GM12891 (cell line): ENCODE data around the gene ALS2CL.

Experiments
- POLR2A ChIP-seq: IDR thresholded peaks from 2 replicates; pipeline ENCODE4 v1.6.1; 2011; ENCODE audit warnings: low read depth, low read length, control low read depth
- POLR2AphosphoS5 ChIP-seq: IDR thresholded peaks from 2 replicates; pipeline ENCODE4 v1.6.1; 2011; ENCODE audit warnings: low read depth, low read length, control low read depth
- POU2F2 ChIP-seq: IDR thresholded peaks from 2 replicates; pipeline ENCODE4 v1.6.1; 2011; ENCODE audit warnings: low read depth, mild to moderate bottlenecking, control low read depth, low read length, moderate library complexity

GRCh38 chr3:46710671-46711295, 17.3 kb upstream of the ALS2CL start:
- no peak for TF ChIP-seq POLR2A
- TF ChIP-seq POU2F2: no peak
- TF ChIP-seq POLR2AphosphoS5: no peak
